RWPE2 (cell line): ENCODE data around the gene SMAP2.

Experiments
- ATAC-seq: fragments of 200-7000 bp; cut with Tn5 transposase; 3 replicates; pipeline ENCODE4 v1.9.1; 2021; ENCODE audit warnings: low read depth
- DNase-seq: peaks from one replicate; pipeline ENCODE4 v3.0.0-alpha.2; 2020; ENCODE audit warnings: low spot score
- H3K27ac ChIP-seq: fragments of 450-650 bp; 2 replicates; pipeline ENCODE4 v1.5.1; 2017; ENCODE audit warnings: mild to moderate bottlenecking; ENCODE audit not compliant: poor library complexity, severe bottlenecking
- H3K27me3 ChIP-seq: fragments of 250-450 bp; sonication (Bioruptor Pico); 2 replicates; pipeline ENCODE4 v1.5.1; 2021; ENCODE audit warnings: mild to moderate bottlenecking, moderate library complexity; ENCODE audit not compliant: insufficient read depth, poor library complexity, severe bottlenecking
- H3K36me3 ChIP-seq: fragments of 250-450 bp; sonication (Bioruptor Pico); 2 replicates; pipeline ENCODE4 v1.5.1; 2020; ENCODE audit warnings: low read depth, mild to moderate bottlenecking, moderate library complexity
- H3K4me1 ChIP-seq: fragments of 250-450 bp; sonication (Bioruptor Pico); 2 replicates; pipeline ENCODE4 v1.5.1; 2021; ENCODE audit warnings: mild to moderate bottlenecking, moderate library complexity; ENCODE audit not compliant: insufficient read depth, poor library complexity, severe bottlenecking
- H3K4me3 ChIP-seq: fragments of 250-450 bp; sonication (Bioruptor Pico); 2 replicates; pipeline ENCODE4 v1.5.1; 2021; ENCODE audit warnings: mild to moderate bottlenecking, moderate library complexity; ENCODE audit not compliant: severe bottlenecking
- H3K9me3 ChIP-seq: fragments of 250-450 bp; sonication (Bioruptor Pico); 2 replicates; pipeline ENCODE4 v1.5.1; 2021; ENCODE audit warnings: mild to moderate bottlenecking, moderate library complexity; ENCODE audit not compliant: severe bottlenecking
- CTCF ChIP-seq: fragments of 450-650 bp; IDR thresholded peaks from one replicate; pipeline ENCODE4 v1.5.1; 2017; ENCODE audit warnings: mild to moderate bottlenecking, moderate library complexity; ENCODE audit not compliant: poor library complexity, severe bottlenecking

Gene SMAP2

GRCh38 chr1:40462956-40463590 lies 89.5 kb downstream of the SMAP2 start:
- Histone ChIP-seq H3K4me1 (no peaks in the 10 kb centered on the region), H3K36me3 (peaks cover 32% of the 10 kb centered on the region), H3K9me3 (peaks cover 60% of the 10 kb centered on the region), H3K4me3 (no peak overlapping the region), H3K27me3 (no peaks in the 10 kb centered on the region), H3K27ac (no peak overlapping the region)
- DNase-seq (no peak), ATAC-seq (no peak)
- TF ChIP-seq CTCF = no peak

- Histone ChIP-seq H3K27ac (no peak overlapping the region), H3K4me1 (no peaks in the 10 kb centered on the region), H3K9me3 (peaks cover 44% of the 10 kb centered on the region), H3K36me3 (no peaks in the 10 kb centered on the region), H3K27me3 (no peaks in the 10 kb centered on the region), H3K4me3 (no peak overlapping the region)
- no peak for DNase-seq
- no peak for ATAC-seq
- no peak for TF ChIP-seq CTCF
Measured at GRCh38 chr1:40469327-40469726, 95.8 kb downstream of the SMAP2 start.
